GM19328 (cell line): Measurements from ENCODE around the gene AKT3.

Experiments used
- ATAC-seq: cut with Tn5 transposase; IDR thresholded peaks from one replicate; pipeline ENCODE4 v1.9.1; 2021; ENCODE audit warnings: mild to moderate bottlenecking, moderate library complexity; ENCODE audit not compliant: unreplicated experiment

The AKT3 gene

GRCh38 chr1:243441601-243442000 lies 408.4 kb downstream of the AKT3 start:
- ATAC-seq, result no peak

GRCh38 chr1:243440406-243440805 lies 409.6 kb downstream of the AKT3 start:
- no peak for ATAC-seq

GRCh38 chr1:243438815-243439214 lies 411.2 kb downstream of the AKT3 start:
- no peak for ATAC-seq
